Gastroesophageal sphincter (tissue), 3 donors: ENCODE data around the gene ZNF429.

Experiments
- POLR2A ChIP-seq, 2 donors: fragments of 450-650 bp; IDR thresholded peaks; one replicate each; pipeline ENCODE4 v1.6.1; 2017; ENCODE audit warnings: antibody characterized with exemption in 2 of 2, mild to moderate bottlenecking in 2 of 2, moderate library complexity in 1 of 2
- POLR2AphosphoS5 ChIP-seq: sonication (generic); formaldehyde crosslinking; IDR thresholded peaks from one replicate; pipeline ENCODE4 v1.6.1; 2017; ENCODE audit warnings: antibody characterized with exemption
- TF ChIP-seq, protein P1 (sequence below), 4 experiments: fragments of 200-600 bp in 2 of 4; fragments of 450-650 bp in 2 of 4; sonication (generic) in 1 of 4; IDR thresholded peaks; one replicate each; pipeline ENCODE4 v1.5.1; 2017 to 2019; ENCODE audit warnings: antibody characterized with exemption in 4 of 4, mild to moderate bottlenecking in 2 of 4, moderate library complexity in 2 of 4

- TF ChIP-seq, protein P1, sequence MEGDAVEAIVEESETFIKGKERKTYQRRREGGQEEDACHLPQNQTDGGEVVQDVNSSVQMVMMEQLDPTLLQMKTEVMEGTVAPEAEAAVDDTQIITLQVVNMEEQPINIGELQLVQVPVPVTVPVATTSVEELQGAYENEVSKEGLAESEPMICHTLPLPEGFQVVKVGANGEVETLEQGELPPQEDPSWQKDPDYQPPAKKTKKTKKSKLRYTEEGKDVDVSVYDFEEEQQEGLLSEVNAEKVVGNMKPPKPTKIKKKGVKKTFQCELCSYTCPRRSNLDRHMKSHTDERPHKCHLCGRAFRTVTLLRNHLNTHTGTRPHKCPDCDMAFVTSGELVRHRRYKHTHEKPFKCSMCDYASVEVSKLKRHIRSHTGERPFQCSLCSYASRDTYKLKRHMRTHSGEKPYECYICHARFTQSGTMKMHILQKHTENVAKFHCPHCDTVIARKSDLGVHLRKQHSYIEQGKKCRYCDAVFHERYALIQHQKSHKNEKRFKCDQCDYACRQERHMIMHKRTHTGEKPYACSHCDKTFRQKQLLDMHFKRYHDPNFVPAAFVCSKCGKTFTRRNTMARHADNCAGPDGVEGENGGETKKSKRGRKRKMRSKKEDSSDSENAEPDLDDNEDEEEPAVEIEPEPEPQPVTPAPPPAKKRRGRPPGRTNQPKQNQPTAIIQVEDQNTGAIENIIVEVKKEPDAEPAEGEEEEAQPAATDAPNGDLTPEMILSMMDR (IDR thresholded peaks at IDR 0.05): no peak
- TF ChIP-seq POLR2A (IDR thresholded peaks at IDR 0.05) (no peak), POLR2AphosphoS5 (no peak)
Measured at GRCh38 chr19:21496876-21497275, 8.5 kb upstream of the ZNF429 start.
